HL-60 (cell line): ENCODE results near the gene DDX17.

Experiments used
- POLR2AphosphoS5 ChIP-seq: IDR thresholded peaks from 2 replicates; pipeline ENCODE4 v1.6.1; 2012; ENCODE audit warnings: low read depth
- SPI1 ChIP-seq: IDR thresholded peaks from 2 replicates; pipeline ENCODE4 v1.6.1; 2012; ENCODE audit warnings: low read depth, mild to moderate bottlenecking, borderline replicate concordance
- TF ChIP-seq, protein P1 (sequence below): IDR thresholded peaks from one replicate; pipeline ENCODE4 v1.5.1; 2011; ENCODE audit warnings: low read length, control low read depth, inconsistent platforms; ENCODE audit not compliant: insufficient read depth

DNA sequence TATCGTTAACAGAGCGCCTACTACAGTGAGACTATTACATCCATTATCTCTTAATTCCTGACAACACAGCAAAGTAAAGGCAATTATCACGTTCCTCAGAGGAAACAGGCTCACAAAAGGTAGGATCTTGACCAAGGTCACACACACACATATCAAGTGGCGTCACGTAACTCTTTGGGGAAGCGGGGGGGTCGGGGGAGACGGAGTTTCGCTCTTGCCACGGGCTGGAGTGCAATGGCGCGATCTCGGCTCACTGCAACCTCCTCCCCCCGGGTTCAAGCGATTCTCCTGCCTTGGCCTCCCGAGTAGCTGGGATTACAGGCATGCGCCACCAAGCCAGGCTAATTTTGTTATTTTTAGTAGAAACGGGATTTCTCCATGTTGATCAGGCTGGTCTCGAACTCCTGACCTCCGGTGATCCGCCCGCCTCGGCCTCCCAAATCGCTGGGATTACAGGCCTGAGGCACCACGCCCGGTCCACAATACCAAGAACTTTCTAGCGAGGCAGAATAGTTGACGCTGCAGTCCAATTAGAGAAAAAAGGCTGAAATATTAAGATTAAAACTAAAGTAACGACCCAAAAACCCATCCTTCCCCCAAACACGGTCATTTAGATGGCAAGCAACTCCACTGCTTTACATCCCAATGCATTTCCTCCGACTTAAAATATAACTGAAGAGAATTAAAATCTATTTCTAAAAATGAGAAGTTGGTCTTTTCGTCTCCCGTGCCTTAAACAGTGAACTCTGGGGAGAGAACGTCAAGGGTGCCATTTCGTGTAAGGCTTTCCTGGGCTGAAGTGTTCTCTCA lies 1.2 kb downstream of the DDX17 start:
- TF ChIP-seq, protein P1, sequence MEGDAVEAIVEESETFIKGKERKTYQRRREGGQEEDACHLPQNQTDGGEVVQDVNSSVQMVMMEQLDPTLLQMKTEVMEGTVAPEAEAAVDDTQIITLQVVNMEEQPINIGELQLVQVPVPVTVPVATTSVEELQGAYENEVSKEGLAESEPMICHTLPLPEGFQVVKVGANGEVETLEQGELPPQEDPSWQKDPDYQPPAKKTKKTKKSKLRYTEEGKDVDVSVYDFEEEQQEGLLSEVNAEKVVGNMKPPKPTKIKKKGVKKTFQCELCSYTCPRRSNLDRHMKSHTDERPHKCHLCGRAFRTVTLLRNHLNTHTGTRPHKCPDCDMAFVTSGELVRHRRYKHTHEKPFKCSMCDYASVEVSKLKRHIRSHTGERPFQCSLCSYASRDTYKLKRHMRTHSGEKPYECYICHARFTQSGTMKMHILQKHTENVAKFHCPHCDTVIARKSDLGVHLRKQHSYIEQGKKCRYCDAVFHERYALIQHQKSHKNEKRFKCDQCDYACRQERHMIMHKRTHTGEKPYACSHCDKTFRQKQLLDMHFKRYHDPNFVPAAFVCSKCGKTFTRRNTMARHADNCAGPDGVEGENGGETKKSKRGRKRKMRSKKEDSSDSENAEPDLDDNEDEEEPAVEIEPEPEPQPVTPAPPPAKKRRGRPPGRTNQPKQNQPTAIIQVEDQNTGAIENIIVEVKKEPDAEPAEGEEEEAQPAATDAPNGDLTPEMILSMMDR: no peak
- peak; percentile 57 for TF ChIP-seq POLR2AphosphoS5
- TF ChIP-seq SPI1: no peak; the same call in 1 of the 2 replicates
